Suprapubic skin (tissue), 3 donors: ENCODE results near the gene KDM6B.

ENCODE experiments used
- CTCF ChIP-seq, 2 donors: fragments of 200-600 bp in 1 of 2; fragments of 450-650 bp in 1 of 2; sonication (generic) in 1 of 2; IDR thresholded peaks; one replicate each; pipeline ENCODE4 v1.5.1; 2016 to 2019; ENCODE audit warnings: antibody characterized with exemption in 2 of 2, mild to moderate bottlenecking in 1 of 2, moderate library complexity in 1 of 2
- POLR2A ChIP-seq, 2 donors: fragments of 450-650 bp; IDR thresholded peaks; one replicate each; pipeline ENCODE4 v1.6.1; 2017; ENCODE audit warnings: antibody characterized with exemption in 2 of 2, mild to moderate bottlenecking in 2 of 2, moderate library complexity in 2 of 2

GRCh38 chr17:7798839-7799238 lies 35.2 kb upstream of the KDM6B start:
- TF ChIP-seq CTCF (IDR thresholded peaks at IDR 0.05) = no peak
- no peak for TF ChIP-seq POLR2A (IDR thresholded peaks at IDR 0.05)
